GM10847 (cell line): ENCODE results near the gene RUFY1.
A peak's percentile ranks its signal among the peaks of the same experiment; 100 is the strongest.

Experiments
- POLR2A ChIP-seq: IDR thresholded peaks from 2 replicates; pipeline ENCODE4 v1.6.1; 2011; ENCODE audit not compliant: insufficient read length; ENCODE audit errors: extremely low read depth

RUFY1 gene

GRCh38 chr5:179536676-179537075 lies 13.7 kb upstream of the RUFY1 start:
- TF ChIP-seq POLR2A = no peak

DNA sequence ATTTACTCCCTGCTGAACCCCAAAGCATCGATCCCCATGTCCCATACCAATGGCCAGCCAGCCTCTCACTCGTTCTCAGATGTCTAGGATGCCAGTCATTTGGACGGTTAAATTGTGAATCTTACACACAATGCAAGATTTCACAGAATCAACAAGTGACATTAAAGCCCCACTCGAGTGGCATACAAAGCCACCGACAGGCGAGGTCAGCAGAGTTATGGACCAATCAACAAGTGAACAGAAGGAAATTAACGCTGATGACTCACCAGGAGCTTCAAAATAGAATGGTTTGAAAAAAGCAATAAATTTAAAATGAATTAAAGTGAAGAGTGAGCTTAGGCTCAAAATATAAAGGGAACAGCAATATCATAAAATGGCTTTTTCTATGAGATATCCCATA lies 8.2 kb upstream of the RUFY1 start:
- no peak for TF ChIP-seq POLR2A

GRCh38 chr5:179553006-179553405 lies 2.7 kb downstream of the RUFY1 start:
- no peak for TF ChIP-seq POLR2A

- TF ChIP-seq POLR2A = no peak
Observed at GRCh38 chr5:179553875-179554274, 3.5 kb downstream of the RUFY1 start.

DNA sequence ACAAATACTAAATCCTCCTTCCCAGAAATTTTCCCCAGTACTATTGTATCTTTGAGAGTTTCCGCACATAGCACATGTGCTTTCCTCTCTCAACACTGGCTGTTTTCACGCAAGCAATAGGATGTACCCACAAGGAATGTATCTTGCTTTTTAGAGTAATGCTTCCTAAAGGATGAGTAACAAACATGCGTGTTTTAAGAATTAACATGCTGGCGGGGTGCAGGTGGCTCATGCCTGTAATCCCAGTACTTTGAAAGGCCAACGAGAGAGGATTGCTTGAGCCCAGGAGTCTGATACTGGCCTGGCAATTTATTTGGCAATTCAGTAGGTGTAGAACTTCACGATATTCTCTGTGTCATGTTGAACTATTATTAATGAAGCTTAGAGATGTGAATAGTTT lies 4.6 kb downstream of the RUFY1 start:
- TF ChIP-seq POLR2A = no peak

- no peak for TF ChIP-seq POLR2A
Observed at GRCh38 chr5:179558932-179559283, 8.6 kb downstream of the RUFY1 start.

DNA sequence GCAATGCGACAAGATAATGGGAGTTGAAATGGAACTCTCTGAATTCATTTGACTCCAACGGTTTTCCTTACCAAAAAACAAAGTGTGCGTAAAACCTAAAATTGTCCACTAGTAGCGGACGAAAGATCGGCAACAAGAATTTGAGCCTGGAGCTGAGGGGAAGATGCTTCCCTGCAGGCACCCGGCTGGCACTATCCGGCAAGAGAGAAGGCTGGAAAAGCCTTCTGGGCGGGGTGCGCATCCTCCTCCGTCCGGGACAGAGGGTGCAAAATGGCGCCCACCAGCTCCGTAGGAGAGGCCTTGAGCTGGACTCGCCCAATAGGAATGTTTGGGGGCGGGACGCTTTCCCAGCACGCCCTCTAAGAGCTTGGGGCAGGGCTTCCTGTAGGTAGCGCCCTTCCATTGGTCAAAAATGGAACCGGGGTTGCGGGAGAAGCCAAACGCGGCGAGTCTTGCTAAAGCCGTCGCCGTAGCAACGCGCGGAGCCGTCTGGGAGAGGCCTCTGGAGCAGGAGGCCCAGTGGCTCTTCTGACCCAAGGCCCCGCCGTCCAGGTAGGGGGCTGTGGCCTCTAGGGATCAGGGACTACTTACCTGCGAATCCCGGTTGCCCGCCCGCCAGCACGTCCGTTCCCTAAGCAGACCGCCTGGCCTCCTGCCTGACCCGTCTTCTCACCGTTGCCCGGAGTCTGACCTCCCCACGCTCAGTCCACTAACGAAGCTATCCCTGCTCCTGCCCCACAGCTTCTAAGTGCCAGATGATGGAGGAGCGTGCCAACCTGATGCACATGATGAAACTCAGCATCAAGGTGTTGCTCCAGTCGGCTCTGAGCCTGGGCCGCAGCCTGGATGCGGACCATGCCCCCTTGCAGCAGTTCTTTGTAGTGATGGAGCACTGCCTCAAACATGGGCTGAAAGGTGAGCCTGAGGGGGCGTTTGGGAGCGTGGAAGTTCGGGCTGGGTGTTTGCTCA lies 9.2 kb downstream of the RUFY1 start:
- peak; percentile 84 for TF ChIP-seq POLR2A

DNA sequence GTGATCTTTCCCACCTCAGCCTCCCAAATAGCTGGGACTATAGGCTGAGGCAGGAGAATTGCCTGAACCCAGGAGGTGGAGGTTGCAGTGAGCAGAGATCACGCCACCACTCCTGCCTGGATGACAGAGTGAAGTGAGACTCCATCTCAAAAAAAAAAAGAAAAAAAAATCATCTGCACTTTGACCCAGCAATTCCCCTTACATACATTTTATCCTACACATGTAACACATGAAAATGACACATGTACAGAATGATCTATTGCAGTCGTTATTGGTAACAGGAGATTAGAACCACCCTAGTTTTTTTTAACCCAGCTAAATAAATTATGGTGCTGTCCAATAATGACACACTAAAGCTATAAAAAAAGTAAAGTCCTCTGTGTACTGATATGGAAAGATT lies 14.2 kb downstream of the RUFY1 start:
- TF ChIP-seq POLR2A = no peak

DNA sequence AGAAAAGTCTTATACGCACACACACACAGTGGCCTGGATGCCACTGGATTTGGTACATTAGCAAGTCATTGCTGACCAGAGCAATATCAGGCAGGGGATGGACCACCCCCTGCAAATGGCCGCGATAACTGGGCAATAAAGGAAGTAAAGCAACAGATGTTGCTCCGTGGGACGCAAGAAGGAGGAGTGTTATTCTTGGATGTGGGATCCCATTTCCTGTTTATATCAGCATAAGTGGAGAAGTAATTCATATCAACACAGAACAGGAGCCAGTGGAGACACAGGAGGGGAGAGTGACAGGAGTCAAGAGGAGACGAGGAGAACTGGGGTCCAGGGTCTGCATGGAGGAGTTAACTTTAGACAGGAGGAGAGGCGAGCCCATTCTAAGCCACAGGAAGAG lies 18.4 kb downstream of the RUFY1 start:
- no peak for TF ChIP-seq POLR2A

GRCh38 chr5:179572386-179572785 lies 22.0 kb downstream of the RUFY1 start:
- no peak for TF ChIP-seq POLR2A

DNA sequence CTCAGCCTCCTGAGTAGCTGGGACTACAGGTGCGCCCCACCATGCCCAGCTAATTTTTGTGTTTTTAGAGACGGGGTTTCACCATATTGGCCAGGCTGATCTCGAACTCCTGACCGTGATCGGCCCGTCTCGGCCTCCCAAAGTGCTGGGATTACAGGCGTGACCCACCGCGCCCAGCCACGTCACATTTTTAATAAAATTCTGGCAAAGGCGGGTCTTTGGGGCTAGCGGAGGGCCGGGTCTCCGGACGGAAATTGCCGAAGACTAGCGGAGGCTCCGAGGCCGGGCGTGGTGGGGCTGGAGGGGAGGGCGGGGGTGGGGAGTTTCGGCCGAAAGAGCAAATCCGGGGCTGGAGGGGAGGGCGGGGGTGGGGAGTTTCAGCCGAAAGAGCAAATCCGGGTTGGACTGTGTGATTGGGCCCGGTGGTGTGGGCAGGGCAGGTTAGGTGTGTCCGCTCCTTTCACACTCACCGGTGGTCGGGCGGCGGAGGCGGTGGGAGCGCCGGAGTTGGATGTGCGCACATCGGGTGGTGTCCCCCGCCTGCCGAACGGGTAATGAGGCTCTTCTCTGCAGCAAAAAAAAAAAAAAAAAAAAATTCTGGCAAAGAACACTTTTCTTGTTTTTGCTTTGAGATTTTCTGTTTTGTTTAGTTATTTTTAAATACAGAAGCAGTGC lies 27.1 kb downstream of the RUFY1 start:
- no peak for TF ChIP-seq POLR2A

DNA sequence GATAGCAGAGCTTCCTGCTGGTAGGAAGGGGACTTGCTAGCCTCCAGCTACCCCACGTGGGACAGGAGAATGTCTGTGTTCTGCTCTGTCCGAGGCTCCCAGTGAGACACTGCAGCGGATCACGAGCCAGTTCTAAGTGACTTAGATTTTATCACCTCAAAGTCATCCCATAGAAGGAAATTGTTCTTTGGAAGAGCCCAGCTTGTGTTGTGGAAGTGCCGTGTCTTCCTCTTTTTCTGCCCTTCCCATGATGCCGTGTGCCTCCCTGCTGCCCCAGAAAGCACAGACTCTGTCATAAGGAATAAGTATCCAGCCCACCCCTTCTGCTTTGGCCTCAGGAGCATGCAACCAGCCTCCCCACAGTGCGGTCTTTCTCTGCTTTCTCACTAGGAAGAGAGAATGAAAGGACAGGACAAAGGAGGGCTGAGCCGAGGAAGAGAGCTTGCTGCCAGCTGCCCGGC lies 35.6 kb downstream of the RUFY1 start:
- no peak for TF ChIP-seq POLR2A

DNA sequence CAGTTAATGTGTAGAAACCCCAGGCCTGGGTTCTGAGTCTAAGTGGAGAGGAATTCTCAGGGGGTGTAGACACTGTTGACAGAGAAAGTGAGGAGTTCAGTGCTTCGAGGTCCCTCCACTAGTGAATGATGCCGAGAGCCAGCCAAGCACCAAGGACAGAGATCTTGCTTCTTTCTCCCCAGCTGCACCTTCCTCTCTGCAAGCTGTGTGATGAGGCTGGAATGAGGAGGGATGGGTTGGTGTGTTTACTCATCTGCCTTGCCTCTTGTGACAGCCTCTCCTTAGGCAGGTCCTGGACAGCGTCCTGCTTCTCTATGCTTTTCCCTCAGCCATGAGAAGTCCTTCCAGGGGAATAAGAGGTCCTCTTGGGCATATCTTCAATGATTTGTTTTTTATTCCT lies 37.8 kb downstream of the RUFY1 start:
- TF ChIP-seq POLR2A = no peak

DNA sequence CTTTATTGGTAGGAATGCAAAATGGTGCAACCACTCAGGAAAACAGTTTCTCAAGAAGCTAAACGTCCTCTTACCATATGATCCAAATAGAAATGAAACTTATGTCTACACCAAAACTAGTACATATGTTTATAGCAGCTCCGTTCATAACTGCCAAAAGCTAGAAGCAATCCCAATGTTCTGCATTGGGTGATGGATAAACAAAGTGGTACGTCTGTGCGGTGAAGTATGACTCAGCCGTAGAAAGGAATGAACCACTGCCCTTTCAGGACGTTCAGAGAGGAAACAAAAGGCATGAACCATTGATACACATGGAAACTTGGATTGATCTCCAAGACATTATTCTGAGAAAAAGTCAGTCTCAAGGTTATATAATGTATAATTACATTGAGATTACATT lies 45.6 kb downstream of the RUFY1 start:
- no peak for TF ChIP-seq POLR2A

GRCh38 chr5:179596421-179596820 lies 46.1 kb downstream of the RUFY1 start:
- no peak for TF ChIP-seq POLR2A

DNA sequence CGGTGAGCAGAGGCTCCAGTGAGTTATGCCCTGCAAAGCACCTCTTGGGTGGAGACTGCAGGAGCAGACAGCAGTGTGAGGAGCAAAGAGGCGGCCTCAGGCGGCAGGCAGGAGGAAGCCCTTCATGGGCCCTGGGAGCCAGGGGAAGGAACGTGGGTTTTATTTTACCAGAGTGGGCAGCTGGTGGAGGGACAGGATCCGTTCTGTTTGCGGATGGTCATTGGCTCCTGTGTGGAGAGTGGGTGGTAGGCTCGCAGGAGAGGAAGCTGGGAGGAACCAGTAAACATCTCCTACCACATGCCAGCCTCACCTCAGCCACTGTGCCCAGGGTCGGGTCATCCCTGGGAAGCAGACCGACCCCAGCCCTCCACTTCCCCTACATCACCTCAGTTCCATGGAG lies 48.7 kb downstream of the RUFY1 start:
- no peak for TF ChIP-seq POLR2A
